Stimulated activated naive CD8-positive, alpha-beta T cell treated with anti-CD3 and anti-CD28 coated beads, Interleukin-15, Interleukin-2, amounts not matched to agents 100 ng/mL and 50 ng/mL, for 24 hours (primary cell): ENCODE data around the gene ITGA4.

Source experiments
- H3K27ac Mint-ChIP-seq: one replicate; pipeline ENCODE4 v1.8.0; 2021; ENCODE audit warnings: mild to moderate bottlenecking, mixed read lengths
- H3K27me3 Mint-ChIP-seq: one replicate; pipeline ENCODE4 v1.8.0; 2021; ENCODE audit warnings: mixed read lengths
- H3K36me3 Mint-ChIP-seq: one replicate; pipeline ENCODE4 v1.8.0; 2021; ENCODE audit warnings: low read depth, mixed read lengths
- H3K4me1 Mint-ChIP-seq: one replicate; pipeline ENCODE4 v1.8.0; 2021; ENCODE audit warnings: low read depth, mixed read lengths
- H3K4me3 Mint-ChIP-seq: one replicate; pipeline ENCODE4 v1.8.0; 2021; ENCODE audit warnings: mild to moderate bottlenecking, mixed read lengths
- H3K9me3 Mint-ChIP-seq: one replicate; pipeline ENCODE4 v1.8.0; 2021; ENCODE audit warnings: mixed read lengths

The ITGA4 gene

DNA sequence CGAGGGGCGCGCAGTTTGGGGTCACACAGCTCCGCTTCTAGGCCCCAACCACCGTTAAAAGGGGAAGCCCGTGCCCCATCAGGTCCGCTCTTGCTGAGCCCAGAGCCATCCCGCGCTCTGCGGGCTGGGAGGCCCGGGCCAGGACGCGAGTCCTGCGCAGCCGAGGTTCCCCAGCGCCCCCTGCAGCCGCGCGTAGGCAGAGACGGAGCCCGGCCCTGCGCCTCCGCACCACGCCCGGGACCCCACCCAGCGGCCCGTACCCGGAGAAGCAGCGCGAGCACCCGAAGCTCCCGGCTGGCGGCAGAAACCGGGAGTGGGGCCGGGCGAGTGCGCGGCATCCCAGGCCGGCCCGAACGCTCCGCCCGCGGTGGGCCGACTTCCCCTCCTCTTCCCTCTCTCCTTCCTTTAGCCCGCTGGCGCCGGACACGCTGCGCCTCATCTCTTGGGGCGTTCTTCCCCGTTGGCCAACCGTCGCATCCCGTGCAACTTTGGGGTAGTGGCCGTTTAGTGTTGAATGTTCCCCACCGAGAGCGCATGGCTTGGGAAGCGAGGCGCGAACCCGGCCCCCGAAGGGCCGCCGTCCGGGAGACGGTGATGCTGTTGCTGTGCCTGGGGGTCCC, at the start of gene ITGA4:
Gene ITGA4 (plus strand): TSS at position 266 of the 620 bp plus-strand sequence. CDS start 269 bp downstream, at position 535.
- Mint-ChIP-seq H3K4me3 (peak within 1 kb of the TSS; percentile 92), H3K9me3 (no peaks in the 10 kb centered on the region), H3K27me3 (no peaks in the 10 kb centered on the region), H3K4me1 (peaks cover 56% of the 10 kb centered on the region), H3K36me3 (peaks cover 26% of the 10 kb centered on the region), H3K27ac (peak within 1 kb of the TSS; percentile 98)

DNA sequence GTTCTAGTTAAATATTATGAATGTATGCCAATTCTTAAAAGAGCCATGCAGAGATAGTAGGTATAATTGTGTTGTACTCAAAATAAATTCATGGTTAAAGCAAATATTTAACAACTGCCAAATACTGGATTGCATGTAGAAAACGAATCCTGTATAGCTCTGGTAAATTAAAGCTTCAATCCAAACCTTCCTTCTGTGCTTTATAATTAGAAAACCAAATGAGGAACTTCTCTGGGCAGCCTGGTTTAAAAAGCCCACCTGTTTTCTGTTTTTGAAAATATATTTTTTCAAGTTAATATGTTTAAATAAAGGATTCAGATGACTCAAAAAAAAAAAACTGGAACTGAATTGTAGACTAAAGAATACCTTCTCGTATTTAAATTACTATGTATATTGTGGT, 48.3 kb upstream of the ITGA4 start:
- Mint-ChIP-seq H3K27ac (no peak overlapping the region), H3K27me3 (no peaks in the 10 kb centered on the region), H3K36me3 (peaks cover 7% of the 10 kb centered on the region), H3K4me3 (no peak overlapping the region), H3K9me3 (peaks cover 8% of the 10 kb centered on the region), H3K4me1 (peaks cover 35% of the 10 kb centered on the region)

GRCh38 chr2:181411105-181411849, 45.9 kb upstream of the ITGA4 start:
- Mint-ChIP-seq H3K4me1 (peaks cover 23% of the 10 kb centered on the region), H3K9me3 (peaks cover 21% of the 10 kb centered on the region), H3K36me3 (no peaks in the 10 kb centered on the region), H3K27ac (no peak overlapping the region), H3K27me3 (no peaks in the 10 kb centered on the region), H3K4me3 (no peak overlapping the region)

- H3K27ac Mint-ChIP-seq, result peak overlapping the region; percentile 76
- H3K36me3 Mint-ChIP-seq, result no peaks in the 10 kb centered on the region
- no peak overlapping the region for H3K4me3 Mint-ChIP-seq
- H3K27me3 Mint-ChIP-seq, result no peaks in the 10 kb centered on the region
- H3K4me1 Mint-ChIP-seq, result peaks cover 39% of the 10 kb centered on the region
- H3K9me3 Mint-ChIP-seq, result peaks cover 10% of the 10 kb centered on the region
Measured at GRCh38 chr2:181419129-181419855, 37.9 kb upstream of the ITGA4 start.

- H3K9me3 Mint-ChIP-seq, result peaks cover under 1% of the 10 kb centered on the region
- H3K27me3 Mint-ChIP-seq, result no peaks in the 10 kb centered on the region
- H3K4me3 Mint-ChIP-seq, result no peak overlapping the region
- peaks cover 39% of the 10 kb centered on the region for H3K4me1 Mint-ChIP-seq
- H3K36me3 Mint-ChIP-seq, result no peaks in the 10 kb centered on the region
- peak overlapping the region; percentile 69 for H3K27ac Mint-ChIP-seq
Measured at GRCh38 chr2:181420259-181421130, 36.7 kb upstream of the ITGA4 start.

DNA sequence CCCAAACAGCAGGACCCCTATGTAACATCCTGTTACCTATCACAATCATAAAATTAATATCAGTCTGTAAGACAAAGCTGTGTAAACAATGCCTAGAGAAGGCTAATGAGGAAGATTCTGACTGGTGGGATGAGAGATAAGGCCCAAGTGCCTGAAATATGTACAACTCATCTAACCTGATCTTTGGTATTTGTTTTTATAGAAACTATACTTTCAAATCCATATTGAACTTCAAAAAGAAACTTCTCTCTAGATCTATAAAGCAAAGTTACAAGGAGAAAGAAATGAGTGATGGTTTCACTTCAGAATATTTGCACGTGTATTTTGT, 36.1 kb upstream of the ITGA4 start:
- Mint-ChIP-seq H3K4me1 (peaks cover 35% of the 10 kb centered on the region), H3K9me3 (no peaks in the 10 kb centered on the region), H3K27ac (peak overlapping the region; percentile 69), H3K36me3 (no peaks in the 10 kb centered on the region), H3K27me3 (no peaks in the 10 kb centered on the region), H3K4me3 (no peak overlapping the region)

DNA sequence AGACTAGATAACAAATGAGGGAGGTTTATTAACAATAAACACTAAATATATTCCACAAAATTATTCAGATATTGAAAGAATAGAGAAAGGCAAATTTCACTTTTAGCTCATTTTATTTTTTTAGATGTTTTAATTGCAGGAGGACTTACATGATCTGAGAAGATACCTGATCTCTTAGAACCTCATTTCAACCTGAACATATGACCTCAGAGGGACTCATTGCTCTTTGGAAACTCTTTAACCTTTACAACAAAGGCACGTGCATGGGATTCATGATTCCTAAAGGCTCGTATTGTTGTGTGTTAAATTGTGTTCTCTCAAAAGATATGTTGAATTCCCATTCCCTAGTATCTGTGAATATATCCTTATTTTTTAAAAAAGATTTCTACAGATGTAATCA, 35.7 kb upstream of the ITGA4 start:
- H3K4me1 Mint-ChIP-seq, result peaks cover 32% of the 10 kb centered on the region
- H3K36me3 Mint-ChIP-seq, result no peaks in the 10 kb centered on the region
- peak overlapping the region; percentile 69 for H3K27ac Mint-ChIP-seq
- H3K27me3 Mint-ChIP-seq, result no peaks in the 10 kb centered on the region
- H3K9me3 Mint-ChIP-seq, result no peaks in the 10 kb centered on the region
- no peak overlapping the region for H3K4me3 Mint-ChIP-seq

GRCh38 chr2:181426672-181427071, 30.5 kb upstream of the ITGA4 start:
- Mint-ChIP-seq H3K27me3 (no peaks in the 10 kb centered on the region), H3K36me3 (no peaks in the 10 kb centered on the region), H3K27ac (no peak overlapping the region), H3K9me3 (no peaks in the 10 kb centered on the region), H3K4me3 (no peak overlapping the region), H3K4me1 (peaks cover 26% of the 10 kb centered on the region)

DNA sequence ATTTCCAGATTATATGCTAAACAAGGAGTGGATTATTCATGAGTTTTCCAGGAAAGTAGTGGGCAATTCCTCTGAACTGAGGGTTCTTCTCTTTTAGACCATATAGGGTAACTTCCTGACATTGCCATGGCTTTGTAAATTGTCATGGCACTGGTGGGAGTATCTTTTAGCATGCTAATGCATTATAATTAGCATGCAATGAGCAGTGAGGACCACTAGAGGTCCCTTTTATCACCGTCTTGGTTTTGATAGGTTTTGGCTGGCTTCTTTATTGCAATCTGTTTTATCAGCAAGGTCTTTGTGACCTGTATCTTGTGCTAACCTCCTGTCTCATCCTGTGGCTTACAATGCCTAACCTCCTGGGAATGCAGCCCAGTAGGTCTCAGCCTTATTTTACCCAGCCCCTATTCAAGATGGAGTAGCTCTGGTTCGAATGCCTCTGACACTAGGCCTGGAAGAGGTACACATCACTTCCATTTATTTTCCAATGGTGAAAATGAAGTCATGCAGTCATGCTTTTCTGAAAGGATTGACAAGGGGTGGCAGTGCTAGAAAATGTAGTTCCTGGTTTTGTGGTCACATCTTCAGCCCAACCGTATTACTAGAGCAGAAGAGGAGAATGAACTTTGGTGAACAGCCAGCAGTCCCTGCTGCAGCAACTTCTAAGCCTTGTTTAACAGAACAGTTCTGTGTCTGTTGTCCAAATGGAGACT, 26.6 kb upstream of the ITGA4 start:
- H3K4me3 Mint-ChIP-seq, result no peak overlapping the region

DNA sequence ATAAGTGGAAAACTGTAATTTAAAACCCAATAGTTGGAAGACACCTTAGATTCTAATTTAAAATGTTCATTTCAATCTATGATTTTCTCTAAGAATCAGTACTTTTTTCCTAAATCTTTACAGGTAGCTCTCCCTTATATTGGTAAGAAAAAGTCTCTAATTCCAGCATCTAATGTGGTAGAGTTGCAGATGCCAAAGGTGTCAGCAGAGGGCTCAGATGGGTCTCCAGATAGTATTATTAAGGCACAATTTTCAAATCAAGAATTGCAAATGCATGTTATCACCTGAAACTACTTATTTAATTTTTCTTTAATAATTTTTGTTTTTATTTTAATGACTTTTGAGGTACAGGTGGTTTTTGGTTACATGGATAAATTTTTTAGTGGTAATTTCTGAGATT, 25.5 kb upstream of the ITGA4 start:
- H3K9me3 Mint-ChIP-seq, result no peaks in the 10 kb centered on the region

More for the DNA sequence above, 26.6 kb upstream of the ITGA4 start:
- no peaks in the 10 kb centered on the region for H3K27me3 Mint-ChIP-seq
- no peaks in the 10 kb centered on the region for H3K36me3 Mint-ChIP-seq
- no peaks in the 10 kb centered on the region for H3K9me3 Mint-ChIP-seq
- H3K4me1 Mint-ChIP-seq, result peaks cover 22% of the 10 kb centered on the region
- peak overlapping the region; percentile 53 for H3K27ac Mint-ChIP-seq

DNA sequence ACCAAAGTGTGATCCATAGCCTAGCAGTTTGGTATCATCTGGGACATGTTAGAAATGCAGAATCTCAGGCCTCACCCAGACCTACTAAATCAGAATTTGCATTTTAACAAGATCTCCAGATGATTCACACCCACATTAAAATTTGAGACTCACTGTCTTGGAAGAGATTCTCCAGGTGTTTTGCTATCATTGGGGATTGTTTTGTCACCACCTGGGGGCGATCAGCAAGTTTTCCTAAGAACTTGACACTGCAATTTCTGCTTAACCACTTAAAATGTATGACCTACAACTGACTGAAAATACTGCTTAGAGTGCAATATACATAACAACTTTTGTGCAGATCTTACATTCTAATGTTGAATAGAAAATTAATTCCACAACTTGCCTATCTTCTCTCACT, 18.9 kb upstream of the ITGA4 start:
- Mint-ChIP-seq H3K36me3 (no peaks in the 10 kb centered on the region), H3K27ac (no peak overlapping the region), H3K4me1 (peaks cover 21% of the 10 kb centered on the region), H3K4me3 (no peak overlapping the region), H3K27me3 (no peaks in the 10 kb centered on the region), H3K9me3 (no peaks in the 10 kb centered on the region)

More for the DNA sequence above, 25.5 kb upstream of the ITGA4 start:
- Mint-ChIP-seq H3K36me3 (no peaks in the 10 kb centered on the region), H3K4me1 (peaks cover 22% of the 10 kb centered on the region), H3K4me3 (no peak overlapping the region), H3K27ac (no peak overlapping the region), H3K27me3 (no peaks in the 10 kb centered on the region)

- Mint-ChIP-seq H3K27me3 (no peaks in the 10 kb centered on the region), H3K36me3 (no peaks in the 10 kb centered on the region), H3K4me3 (no peak overlapping the region), H3K27ac (no peak overlapping the region), H3K9me3 (no peaks in the 10 kb centered on the region), H3K4me1 (peaks cover 29% of the 10 kb centered on the region)
Measured at GRCh38 chr2:181440344-181440743, 16.8 kb upstream of the ITGA4 start.

DNA sequence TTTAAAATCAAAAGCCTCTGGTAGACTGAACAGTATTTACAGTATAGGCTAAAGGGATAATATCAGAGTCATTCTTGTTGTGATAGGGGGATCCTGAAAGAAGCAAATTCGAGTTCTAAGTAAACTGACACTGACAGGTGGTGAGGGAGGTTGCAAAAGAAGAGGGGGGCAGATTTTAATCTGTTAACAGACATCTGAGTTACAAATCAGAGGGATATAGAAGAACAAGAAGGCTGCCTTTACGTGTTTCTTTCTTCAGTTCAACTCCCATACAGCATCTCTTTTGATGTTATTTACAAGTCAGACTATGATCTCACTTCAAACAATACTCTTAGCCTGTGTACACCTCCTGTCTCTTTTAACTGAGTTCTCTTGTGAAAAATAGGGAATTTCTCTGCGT, 16.3 kb upstream of the ITGA4 start:
- Mint-ChIP-seq H3K27ac (no peak overlapping the region), H3K27me3 (no peaks in the 10 kb centered on the region), H3K4me1 (peaks cover 29% of the 10 kb centered on the region), H3K4me3 (no peak overlapping the region), H3K9me3 (no peaks in the 10 kb centered on the region), H3K36me3 (no peaks in the 10 kb centered on the region)

DNA sequence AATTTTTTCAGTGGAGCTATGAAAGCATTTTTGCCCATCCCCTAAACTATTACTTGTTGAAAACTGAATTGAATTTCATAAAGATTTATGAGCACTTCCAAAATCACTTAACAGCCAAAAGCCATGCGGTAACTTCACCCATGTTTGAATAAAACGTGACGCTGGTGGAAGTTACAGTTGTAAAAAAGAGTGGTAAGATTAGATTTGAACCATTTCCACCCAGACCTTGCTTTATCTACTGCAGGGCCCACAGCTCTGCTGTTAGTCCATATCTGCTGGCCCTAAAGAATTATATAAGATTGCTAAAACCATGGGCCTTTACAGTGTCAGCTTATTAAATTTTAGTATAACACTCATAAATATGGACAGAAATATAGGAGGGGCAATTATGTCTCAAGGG, 15.5 kb upstream of the ITGA4 start:
- H3K4me1 Mint-ChIP-seq, result peaks cover 29% of the 10 kb centered on the region
- no peak overlapping the region for H3K4me3 Mint-ChIP-seq
- no peaks in the 10 kb centered on the region for H3K27me3 Mint-ChIP-seq
- no peak overlapping the region for H3K27ac Mint-ChIP-seq
- H3K9me3 Mint-ChIP-seq, result no peaks in the 10 kb centered on the region
- no peaks in the 10 kb centered on the region for H3K36me3 Mint-ChIP-seq
